GM23248 (cell line): Measurements from ENCODE around the gene RAPGEF3. TPM values are rescaled to one million over a fixed set of nuclear protein-coding genes. Genes with fewer than 3 reads are reported as not detected.

Experiments
- DNase-seq: peaks from one replicate; pipeline ENCODE4 v3.0.0-alpha.2; 2015
- H2AFZ ChIP-seq: fragments of 200-600 bp; sonication (generic); 2 replicates; pipeline ENCODE4 v1.6.1; 2016; ENCODE audit warnings: antibody characterized with exemption
- H3F3A ChIP-seq: fragments of 200-600 bp; sonication (generic); 2 replicates; pipeline ENCODE4 v1.6.1; 2016; ENCODE audit warnings: mild to moderate bottlenecking, antibody characterized with exemption, mixed run types; ENCODE audit not compliant: insufficient read depth
- H3K27ac ChIP-seq: fragments of 200-600 bp; sonication (generic); 2 replicates; pipeline ENCODE4 v1.5.1; 2016; ENCODE audit warnings: mild to moderate bottlenecking
- H3K27me3 ChIP-seq: fragments of 200-600 bp; sonication (generic); replicated peaks from 2 replicates; pipeline ENCODE4 v1.6.1; 2016; ENCODE audit warnings: mild to moderate bottlenecking; ENCODE audit not compliant: insufficient read depth
- H3K36me3 ChIP-seq: fragments of 200-600 bp; sonication (generic); 2 replicates; pipeline ENCODE4 v1.6.1; 2016; ENCODE audit warnings: low read depth, mild to moderate bottlenecking
- H3K4me1 ChIP-seq: fragments of 200-600 bp; sonication (generic); 2 replicates; pipeline ENCODE4 v1.6.1; 2016; ENCODE audit warnings: mild to moderate bottlenecking; ENCODE audit not compliant: insufficient read depth
- H3K4me2 ChIP-seq: fragments of 200-600 bp; sonication (generic); one replicate; pipeline ENCODE4 v1.6.1; 2016; ENCODE audit warnings: mild to moderate bottlenecking; ENCODE audit not compliant: unreplicated experiment
- H3K4me3 ChIP-seq: fragments of 200-600 bp; sonication (generic); 2 replicates; pipeline ENCODE4 v1.5.1; 2016; ENCODE audit warnings: mild to moderate bottlenecking
- H3K79me2 ChIP-seq: fragments of 200-600 bp; sonication (generic); 2 replicates; pipeline ENCODE4 v1.6.1; 2016; ENCODE audit warnings: mild to moderate bottlenecking; ENCODE audit not compliant: insufficient read depth
- H3K9ac ChIP-seq: fragments of 200-600 bp; sonication (generic); 2 replicates; pipeline ENCODE4 v1.6.1; 2016; ENCODE audit warnings: mild to moderate bottlenecking
- H3K9me2 ChIP-seq: fragments of 200-600 bp; sonication (generic); 2 replicates; pipeline ENCODE4 v1.6.1; 2016; ENCODE audit warnings: mixed run types, mild to moderate bottlenecking, moderate library complexity; ENCODE audit not compliant: insufficient read depth
- H3K9me3 ChIP-seq: fragments of 200-600 bp; sonication (generic); one replicate; pipeline ENCODE4 v1.6.1; 2017; ENCODE audit warnings: low read depth
- H4K20me1 ChIP-seq: fragments of 200-600 bp; sonication (generic); 2 replicates; pipeline ENCODE4 v1.6.0; 2016; ENCODE audit not compliant: insufficient read depth
- EZH2 ChIP-seq: fragments of 200-600 bp; sonication (generic); IDR thresholded peaks from 2 replicates; pipeline ENCODE4 v1.6.1; 2018; ENCODE audit warnings: antibody characterized with exemption, mild to moderate bottlenecking; ENCODE audit not compliant: insufficient read depth, poor library complexity, severe bottlenecking
- EZH2phosphoT487 ChIP-seq: fragments of 200-600 bp; sonication (generic); IDR thresholded peaks from 2 replicates; pipeline ENCODE4 v1.6.1; 2018; ENCODE audit warnings: antibody characterized with exemption, moderate library complexity, mild to moderate bottlenecking, low read depth; ENCODE audit not compliant: insufficient read depth
- WGBS, 2 experiments: methylation state at CpG; one replicate each; pipeline ENCODE4 v1.1.6; 2015 to 2017; ENCODE audit warnings: low lambda C conversion rate in 2 of 2, low coverage in 1 of 2; ENCODE audit errors: missing lambda C conversion rate in 2 of 2; 5-methylcytosine and 5-hydroxymethylcytosine counted together
- in situ Hi-C: fragments of 300-500 bp; cut with MboI; formaldehyde crosslinking; loops from 2 replicates; pipeline ENCODE4 v1.15.0; 2020
- polyA plus RNA-seq: library from polyadenylated mRNA; unstranded; fragments of >200 nt; fragmentation: Nextera tagmentation; extraction: Ambion mirVana; gene quantifications from 2 replicates; pipeline ENCODE4 v1.2.1, GENCODE V29; 2016
- total RNA-seq: library from RNA; depleted of rRNA; stranded (reverse); fragments of >200 nt; shearing (Covaris generic); gene quantifications from 2 replicates; pipeline ENCODE4 v1.2.3, GENCODE V29; 2014

RAPGEF3 gene
- total and polyA plus RNA-seq, 2 experiments from 2014 or later, result 1.4 to 3.7 TPM

DNA sequence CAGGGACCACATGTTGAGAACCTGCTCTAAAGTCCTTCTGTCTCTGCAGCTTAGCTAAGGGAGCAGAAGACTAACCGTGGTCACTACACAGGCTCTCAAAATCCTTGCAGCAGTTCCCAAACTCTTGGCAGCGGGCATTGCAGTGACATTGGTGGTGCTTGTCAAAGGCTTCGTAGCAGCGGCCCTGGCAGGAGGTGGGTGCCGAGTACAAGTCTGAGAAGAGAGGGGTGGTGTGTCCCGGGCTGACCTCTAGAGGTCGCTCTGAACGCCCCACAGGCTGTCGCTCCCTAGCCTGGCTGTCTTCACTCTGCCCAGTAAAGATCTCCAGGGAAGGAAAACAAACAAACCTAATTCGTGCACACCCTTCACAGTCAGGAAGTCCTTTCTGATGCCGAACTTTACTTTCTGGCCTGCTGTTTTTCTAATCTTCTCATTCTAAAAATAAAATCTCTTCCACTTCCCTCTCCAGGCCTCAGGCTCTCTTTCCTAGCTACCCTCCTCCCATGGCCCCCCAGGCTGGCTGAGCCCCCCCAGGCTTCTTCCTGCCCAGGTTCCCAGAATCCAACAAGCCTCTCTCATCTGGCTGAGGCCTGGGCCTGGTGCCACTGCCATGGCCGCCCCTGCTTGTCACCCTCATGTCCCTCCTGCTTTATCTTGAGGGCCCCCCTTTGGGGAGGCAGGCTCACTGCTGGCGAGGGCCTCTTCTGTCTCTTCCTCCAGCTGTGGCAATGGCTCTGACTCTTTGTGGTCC is 41.1 kb downstream of the RAPGEF3 start:
- H3K4me1 ChIP-seq, result peaks cover 16% of the 10 kb centered on the region
- H3K27me3 ChIP-seq, result no peaks in the 10 kb centered on the region
- H3K9me3 ChIP-seq, result no peaks in the 10 kb centered on the region
- H3F3A ChIP-seq, result no peaks in the 10 kb centered on the region
- WGBS, 2 experiments, result 16% methylated on average over 13 of the region's 13 CpGs
- no peaks in the 10 kb centered on the region for H4K20me1 ChIP-seq
- peak overlapping the region; percentile 49 for H3K4me2 ChIP-seq
- no peaks in the 10 kb centered on the region for H3K9me2 ChIP-seq
- peak overlapping the region; percentile 93 for H2AFZ ChIP-seq
- no peak overlapping the region for H3K4me3 ChIP-seq
- DNase-seq, result peak; percentile 88
- no peaks in the 10 kb centered on the region for H3K36me3 ChIP-seq
- TF ChIP-seq EZH2, result no peak
- TF ChIP-seq EZH2phosphoT487, result no peak
- in situ Hi-C loops, result no loop called here
- peak overlapping the region; percentile 82 for H3K9ac ChIP-seq
- H3K79me2 ChIP-seq, result no peaks in the 10 kb centered on the region
- peak overlapping the region; percentile 55 for H3K27ac ChIP-seq

DNA sequence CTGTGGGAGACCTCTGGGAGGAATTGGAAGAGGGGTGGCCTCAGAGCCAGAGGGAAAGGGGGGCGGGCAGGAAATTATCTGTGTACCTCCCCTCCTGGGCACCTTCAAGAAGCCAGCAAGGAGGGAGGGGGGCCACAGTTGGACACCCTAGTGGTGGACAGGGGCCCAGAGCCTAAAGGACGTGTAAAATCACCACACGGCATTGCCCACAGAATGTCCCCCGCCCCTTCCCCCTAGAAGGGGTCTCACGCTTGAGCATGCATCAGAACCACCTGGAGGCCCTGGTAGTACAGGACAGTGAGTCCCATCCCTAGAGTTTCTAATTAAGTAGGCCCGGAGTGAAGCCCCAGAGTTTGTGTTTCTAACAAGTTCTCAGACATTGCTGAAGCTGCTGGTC is 41.6 kb downstream of the RAPGEF3 start:
- no peak overlapping the region for H3K27ac ChIP-seq
- peaks cover 16% of the 10 kb centered on the region for H3K4me1 ChIP-seq
- H3K4me2 ChIP-seq, result no peak overlapping the region
- no peaks in the 10 kb centered on the region for H3K9me3 ChIP-seq
- peak overlapping the region; percentile 93; the same call in 1 of the 2 replicates for H2AFZ ChIP-seq
- H3K79me2 ChIP-seq, result no peaks in the 10 kb centered on the region
- WGBS, 2 experiments, result 68 to 69% methylated on average over 5 to 6 of the region's 6 CpGs
- no peaks in the 10 kb centered on the region for H3K9me2 ChIP-seq
- in situ Hi-C loops, result no loop called here
- H4K20me1 ChIP-seq, result no peaks in the 10 kb centered on the region
- no peaks in the 10 kb centered on the region for H3K27me3 ChIP-seq
- 0 out of 2 replicates have a peak overlapping the region, but pooled peaks have one; percentile 82 for H3K9ac ChIP-seq
- no peaks in the 10 kb centered on the region for H3F3A ChIP-seq
- H3K4me3 ChIP-seq, result no peak overlapping the region
- H3K36me3 ChIP-seq, result no peaks in the 10 kb centered on the region
- no peak for TF ChIP-seq EZH2
- no peak for TF ChIP-seq EZH2phosphoT487
- no peak for DNase-seq

DNA sequence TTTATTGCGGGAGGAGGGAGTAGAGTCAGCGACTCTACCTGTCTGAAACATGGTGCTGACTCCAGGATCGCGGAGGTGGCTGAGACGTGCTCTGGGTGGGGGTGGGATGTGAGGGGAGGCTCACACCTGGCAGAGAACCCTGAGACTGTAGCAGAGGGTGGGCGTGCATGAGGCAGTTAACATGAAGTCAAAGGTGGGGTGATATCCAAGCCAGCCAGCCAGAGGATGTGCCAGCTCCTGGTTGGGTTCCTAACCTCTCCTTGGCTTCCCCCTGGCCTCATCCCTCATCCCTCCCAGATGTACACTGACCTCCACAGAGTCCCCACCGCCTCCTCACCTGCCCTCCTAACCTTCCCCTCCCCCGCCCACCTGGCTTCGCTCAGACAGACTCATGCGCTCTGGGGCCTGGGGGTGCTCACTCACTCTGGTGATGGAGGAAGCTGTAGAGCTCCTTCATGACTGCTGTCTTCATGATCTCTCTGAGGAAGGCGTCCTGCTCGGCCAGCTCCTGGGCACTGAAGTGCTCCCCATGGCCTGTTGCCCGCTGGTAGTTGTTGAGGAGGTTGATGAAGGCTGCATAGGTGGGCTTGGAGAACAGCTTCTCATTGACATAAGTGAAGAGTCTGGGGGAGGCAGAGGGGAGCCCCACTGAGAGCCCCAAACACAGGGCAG is 42.7 kb downstream of the RAPGEF3 start:
- Histone ChIP-seq H3K9ac (no peak overlapping the region), H3K27ac (no peak overlapping the region), H2AFZ (peak overlapping the region; percentile 61; the same call in 1 of the 2 replicates), H3K4me3 (peak overlapping the region; percentile 43; the same call in 1 of the 2 replicates), H3K36me3 (no peaks in the 10 kb centered on the region), H4K20me1 (no peaks in the 10 kb centered on the region), H3K9me3 (no peaks in the 10 kb centered on the region), H3K4me1 (peaks cover 16% of the 10 kb centered on the region), H3K27me3 (no peaks in the 10 kb centered on the region), H3K79me2 (no peaks in the 10 kb centered on the region), H3K9me2 (no peaks in the 10 kb centered on the region), H3K4me2 (peak overlapping the region; percentile 83), H3F3A (no peaks in the 10 kb centered on the region)
- in situ Hi-C loops, result no loop called here
- no peak for DNase-seq
- no peak for TF ChIP-seq EZH2phosphoT487
- WGBS, 2 experiments, result 79 to 87% methylated on average over 11 to 13 of the region's 13 CpGs

DNA sequence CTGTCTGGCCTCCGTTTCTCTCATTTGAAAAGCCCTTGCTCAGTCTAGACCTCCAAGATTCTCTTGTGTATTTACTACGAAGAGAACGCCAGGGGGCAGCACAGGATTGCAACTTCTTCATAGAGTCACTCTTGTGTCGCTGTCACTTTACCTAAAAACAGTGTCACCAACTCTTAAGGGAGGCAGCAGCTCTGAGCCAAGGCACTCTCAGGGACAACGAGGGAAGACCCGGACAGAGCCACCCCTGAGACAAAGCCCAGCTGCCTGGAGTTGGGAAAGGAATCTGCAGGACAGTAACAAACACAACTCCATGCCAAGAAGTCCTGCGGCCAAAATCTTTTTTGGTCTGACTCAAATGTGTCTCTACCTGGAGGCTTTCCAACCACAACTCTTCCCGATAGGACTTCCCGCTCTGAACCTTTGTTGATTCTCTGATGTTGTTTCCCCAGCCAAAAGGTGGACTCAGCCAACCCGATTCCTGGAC is 43.2 kb downstream of the RAPGEF3 start:
- no peak overlapping the region for H3K9ac ChIP-seq
- H3K4me2 ChIP-seq, result peak overlapping the region; percentile 83
- no peaks in the 10 kb centered on the region for H3K9me2 ChIP-seq
- DNase-seq, result peak; percentile 88
- 6 to 11% methylated on average over 10 of the region's 10 CpGs for WGBS, 2 experiments
- H3K4me1 ChIP-seq, result peaks cover 16% of the 10 kb centered on the region
- TF ChIP-seq EZH2phosphoT487 (no peak), EZH2 (no peak)
- H3K36me3 ChIP-seq, result no peaks in the 10 kb centered on the region
- no peaks in the 10 kb centered on the region for H3F3A ChIP-seq
- H2AFZ ChIP-seq, result peak overlapping the region; percentile 61; the same call in 1 of the 2 replicates
- peak overlapping the region; percentile 43 for H3K4me3 ChIP-seq
- no peaks in the 10 kb centered on the region for H3K79me2 ChIP-seq
- no peak overlapping the region for H3K27ac ChIP-seq
- no peaks in the 10 kb centered on the region for H3K9me3 ChIP-seq
- no peaks in the 10 kb centered on the region for H4K20me1 ChIP-seq
- in situ Hi-C loops, result no loop called here
- no peaks in the 10 kb centered on the region for H3K27me3 ChIP-seq
